HG02884 (cell line): ENCODE results near the gene VKORC1L1.
"Not testable (repeated sequence)": the region's sequence is repeated elsewhere in the genome, so short reads cannot be mapped to it uniquely, and the experiment has no call there.

Experiments used
- ATAC-seq: cut with Tn5 transposase; IDR thresholded peaks from one replicate; pipeline ENCODE4 v1.9.1; 2021; ENCODE audit warnings: mild to moderate bottlenecking, moderate library complexity; ENCODE audit not compliant: unreplicated experiment

The VKORC1L1 gene

DNA sequence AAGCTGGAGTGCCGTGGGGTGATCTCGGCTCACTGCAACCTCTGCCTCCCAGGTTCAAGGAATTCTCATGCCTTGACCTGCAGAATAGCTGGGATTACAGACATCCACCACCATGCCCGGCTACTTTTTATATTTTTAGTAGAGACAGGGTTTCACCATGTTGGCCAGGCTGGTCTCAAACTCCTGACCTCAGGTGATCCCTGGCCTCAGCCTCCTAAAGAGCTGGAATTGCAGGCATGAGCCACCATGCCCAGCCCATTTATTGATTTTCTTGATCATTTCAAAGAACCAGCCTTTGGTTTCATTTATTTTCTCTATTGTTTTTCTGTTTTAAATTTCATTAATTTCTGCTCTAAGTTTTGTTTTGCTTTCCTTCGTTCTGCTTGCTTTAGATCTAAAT is 58.8 kb downstream of the VKORC1L1 start:
- ATAC-seq, result no peak

DNA sequence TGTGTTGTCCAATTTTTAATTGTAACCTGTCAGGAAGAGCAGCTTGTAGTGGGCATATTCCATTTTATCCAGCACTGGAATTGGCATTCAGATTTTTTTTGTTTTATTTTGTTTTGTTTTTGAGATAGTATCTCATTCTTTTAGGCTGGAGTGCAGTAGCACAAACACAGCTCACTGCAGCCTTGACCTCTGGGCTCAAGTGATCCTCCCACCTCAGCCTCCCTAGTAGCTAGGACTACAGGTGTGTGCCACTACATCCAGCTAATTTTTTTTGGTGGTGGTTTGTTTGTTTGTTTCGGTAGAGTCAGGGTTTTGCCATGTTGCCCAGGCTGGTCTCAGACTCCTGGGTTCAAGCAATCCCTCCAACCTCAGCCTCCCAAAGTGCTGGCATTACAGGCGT is 64.4 kb downstream of the VKORC1L1 start:
- ATAC-seq, result no peak

DNA sequence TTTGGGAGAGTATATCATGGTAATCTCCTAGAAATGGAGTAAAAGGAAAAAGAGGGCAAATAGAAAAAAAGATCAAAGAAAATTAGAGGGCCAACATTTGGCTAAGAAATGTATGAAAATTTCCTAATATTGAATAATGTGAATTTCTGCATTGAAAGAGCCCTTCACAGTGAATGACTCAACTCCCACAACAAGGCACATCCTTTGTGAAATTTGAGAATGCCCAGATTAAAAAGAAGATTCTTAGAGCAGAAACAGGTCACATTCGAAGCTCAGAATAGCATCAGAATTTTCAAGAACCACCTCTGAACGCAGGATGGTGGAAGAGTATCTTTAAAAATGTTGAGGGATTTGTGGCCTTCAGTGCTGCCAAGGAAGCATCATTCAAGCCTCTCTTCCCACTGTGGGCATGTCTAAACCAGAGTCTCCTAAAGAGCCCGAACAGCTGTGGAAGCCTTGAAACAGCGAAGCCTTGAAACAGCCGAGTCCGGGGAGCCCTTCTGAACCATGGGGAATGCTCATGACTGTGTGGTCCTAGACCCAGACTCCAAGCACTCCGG is 65.5 kb downstream of the VKORC1L1 start:
- ATAC-seq, result no peak

DNA sequence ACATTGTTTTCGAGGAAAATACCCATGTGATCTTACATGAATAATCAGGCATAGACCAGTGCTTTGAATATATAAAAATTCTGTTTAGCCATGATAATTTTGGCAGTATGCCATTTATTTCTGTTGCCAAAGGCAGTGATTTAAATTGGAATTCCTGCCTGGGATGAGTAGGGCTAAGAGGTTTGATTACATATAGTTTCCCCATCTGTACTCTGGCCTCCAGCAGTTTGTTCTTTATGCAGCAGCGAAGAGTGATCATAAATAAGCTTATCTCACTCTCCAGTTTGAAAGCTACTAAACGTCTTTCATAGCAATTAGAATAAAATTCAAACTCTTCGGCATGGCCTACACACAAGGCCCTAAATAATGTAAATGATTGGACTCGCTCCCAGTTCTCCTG is 72.9 kb downstream of the VKORC1L1 start:
- ATAC-seq, result not testable (repeated sequence)

- no peak for ATAC-seq
Observed at GRCh38 chr7:65946904-65947303, 74.0 kb downstream of the VKORC1L1 start.

- ATAC-seq, result no peak
Observed at GRCh38 chr7:65951837-65952578, 79.1 kb downstream of the VKORC1L1 start.

DNA sequence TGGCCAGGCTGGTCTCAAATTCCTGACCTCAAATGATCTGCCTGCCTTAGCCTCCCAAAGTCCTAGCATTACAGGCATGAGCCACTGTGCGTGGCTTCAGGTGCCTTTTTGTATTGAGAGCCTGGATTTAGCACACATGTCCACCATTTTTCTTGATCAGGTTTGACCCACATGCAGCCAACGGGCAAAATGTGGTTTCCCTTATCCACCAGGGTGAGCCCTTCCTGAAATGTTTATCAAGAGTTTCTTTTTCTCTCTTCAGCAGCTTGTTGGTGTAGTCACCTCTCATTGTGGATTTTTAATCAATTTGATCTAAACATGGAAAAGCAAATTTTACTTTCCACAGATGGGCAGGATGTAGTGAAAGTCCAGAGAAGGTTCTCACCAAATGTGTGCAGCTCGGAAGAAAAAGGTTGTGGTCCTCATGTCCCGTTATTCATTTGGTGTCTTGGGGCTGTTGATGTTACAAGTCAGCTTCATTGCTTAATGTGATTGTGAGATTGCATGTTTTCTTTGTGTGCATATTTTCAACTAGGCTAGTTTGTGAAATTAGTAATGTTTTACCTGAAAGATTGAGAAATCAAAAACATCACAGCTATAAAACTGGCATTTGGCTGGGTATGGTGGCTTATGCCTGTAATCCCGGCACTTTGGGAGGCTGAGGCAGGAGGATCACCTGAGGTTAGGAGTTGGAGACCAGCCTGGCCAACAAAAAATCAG is 80.3 kb downstream of the VKORC1L1 start:
- ATAC-seq, result no peak

DNA sequence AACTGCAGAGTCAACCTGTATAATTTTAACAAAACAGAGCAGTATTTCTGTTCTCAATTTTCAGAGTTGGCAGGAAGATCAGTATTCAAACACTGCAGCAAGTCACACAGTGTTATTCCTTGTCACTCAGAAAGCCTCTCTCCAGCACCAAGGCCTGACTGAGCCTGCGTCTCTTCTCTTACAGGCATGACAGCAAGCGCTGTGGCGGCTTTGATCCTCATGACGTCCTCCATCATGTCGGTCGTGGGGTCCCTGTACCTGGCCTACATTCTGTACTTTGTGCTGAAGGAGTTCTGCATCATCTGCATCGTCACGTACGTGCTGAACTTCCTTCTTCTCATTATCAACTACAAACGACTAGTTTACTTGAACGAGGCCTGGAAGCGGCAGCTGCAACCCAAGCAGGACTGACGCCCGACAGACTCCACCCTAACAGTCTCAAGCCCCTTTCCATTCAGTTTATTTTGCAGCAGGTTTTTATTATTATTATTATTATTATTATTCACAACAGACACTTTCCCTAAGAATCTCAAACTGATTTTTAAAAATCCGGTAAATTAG is 81.1 kb downstream of the VKORC1L1 start:
- no peak for ATAC-seq

DNA sequence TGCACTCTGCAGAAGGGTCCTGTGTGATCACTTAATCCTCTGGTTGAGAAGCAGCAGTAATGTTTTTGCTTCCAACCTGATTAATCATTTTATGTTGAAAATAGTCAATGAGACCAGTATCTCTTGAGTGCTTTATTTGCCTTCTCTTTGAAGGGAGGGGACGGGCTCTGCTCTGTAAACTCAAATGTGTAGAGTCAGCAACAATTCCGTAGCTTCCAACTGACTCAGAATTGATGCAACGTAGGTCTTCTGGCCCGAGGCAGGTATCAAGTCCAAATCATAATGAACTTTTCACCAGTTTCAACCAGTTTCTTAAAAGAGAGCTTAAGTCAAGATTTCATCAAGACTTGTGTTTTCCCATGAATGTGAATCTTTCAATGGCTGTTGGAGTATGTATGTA is 82.8 kb downstream of the VKORC1L1 start:
- ATAC-seq, result no peak

DNA sequence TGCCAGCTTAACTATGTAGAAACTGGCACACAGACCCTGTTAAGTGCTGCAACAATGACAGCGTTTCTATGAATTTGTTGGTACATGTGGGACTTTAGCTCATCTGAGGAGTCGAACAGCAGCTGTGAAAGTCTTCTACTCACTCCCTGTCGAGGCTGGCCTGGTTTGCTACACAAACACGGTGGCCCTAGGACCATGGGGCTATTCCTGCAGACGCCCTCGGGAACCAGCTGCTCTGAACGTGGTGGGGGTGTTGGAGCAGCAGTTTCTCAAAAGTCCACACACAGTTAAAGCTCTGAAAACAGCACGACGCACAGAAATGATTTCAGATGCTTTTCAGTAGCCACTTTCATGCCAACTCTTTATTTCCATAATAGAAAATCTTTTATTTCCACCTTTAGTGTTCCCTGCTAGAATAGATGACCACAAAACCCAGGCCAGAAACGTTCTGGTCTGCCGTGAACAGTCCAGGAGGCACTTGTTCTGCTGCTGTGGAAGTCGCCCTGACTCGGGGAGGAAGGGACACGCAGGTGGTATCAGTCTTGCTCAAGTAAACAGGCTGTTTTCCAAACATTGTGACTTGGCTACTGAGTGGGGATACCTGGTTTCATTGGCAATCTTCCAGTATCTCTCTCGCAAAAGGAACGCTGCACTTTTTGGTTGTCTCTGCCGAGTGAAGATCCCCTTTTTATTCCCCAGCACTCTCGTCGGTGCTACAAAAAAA is 87.6 kb downstream of the VKORC1L1 start:
- no peak for ATAC-seq

DNA sequence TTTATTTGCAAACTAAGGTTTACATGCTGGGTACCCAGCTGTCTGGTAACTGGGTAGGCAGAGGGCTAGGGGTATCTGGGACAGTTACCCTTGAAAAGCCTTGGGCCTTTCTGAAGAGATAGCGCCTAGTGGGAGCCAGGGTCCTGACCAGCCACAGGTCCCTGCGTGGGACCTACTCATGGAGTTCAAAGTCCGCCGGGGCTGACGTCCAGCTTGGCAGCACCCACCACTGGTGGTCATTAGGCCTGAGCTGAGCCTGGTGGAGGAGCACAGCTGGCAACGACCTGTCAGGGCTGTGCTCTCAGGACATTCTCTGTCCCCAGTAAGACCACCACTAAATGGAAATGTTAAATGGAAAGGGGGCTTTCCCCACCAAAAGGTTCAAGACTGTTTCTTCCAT is 89.2 kb downstream of the VKORC1L1 start:
- no peak for ATAC-seq

DNA sequence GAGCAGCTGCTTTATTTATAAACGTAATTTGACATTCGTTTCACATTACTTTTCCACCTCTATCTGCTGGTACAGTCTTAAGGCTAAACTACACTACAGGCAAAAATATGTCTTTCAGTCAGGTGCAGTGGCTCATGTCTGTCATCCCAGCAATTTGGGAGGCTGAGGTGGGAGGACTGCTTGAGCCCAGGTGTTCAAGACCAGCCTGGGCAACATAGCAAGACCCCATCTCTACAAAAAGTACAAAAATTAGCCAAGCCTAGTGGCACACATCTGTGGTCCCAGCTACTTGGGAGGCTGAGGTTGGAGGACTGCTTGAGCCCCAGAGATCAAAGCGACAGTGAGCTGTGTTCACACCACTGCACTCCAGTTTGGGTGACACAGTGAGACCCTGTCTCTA is 91.8 kb downstream of the VKORC1L1 start:
- ATAC-seq, result not testable (repeated sequence)

DNA sequence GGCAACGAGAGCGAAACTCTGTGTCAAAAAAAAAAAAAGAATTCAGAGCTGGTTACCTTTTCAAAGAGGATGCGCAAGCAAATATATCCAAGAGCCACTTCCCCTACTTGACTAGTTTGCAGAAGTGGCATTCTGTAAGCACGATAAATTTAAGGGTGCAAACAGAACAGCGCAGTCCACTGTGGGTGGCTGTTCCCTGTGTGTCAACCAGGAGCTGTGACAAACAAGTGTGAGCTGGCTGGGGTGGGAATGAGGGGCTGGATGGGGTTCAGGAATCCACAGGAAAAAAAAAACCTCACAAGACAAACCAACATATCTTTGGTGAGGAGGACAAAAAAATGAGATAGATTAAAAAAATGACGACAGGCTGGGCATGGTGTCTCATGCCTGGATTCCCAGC is 93.3 kb downstream of the VKORC1L1 start:
- ATAC-seq, result no peak

- ATAC-seq, result no peak
Observed at GRCh38 chr7:65967361-65968155, 94.7 kb downstream of the VKORC1L1 start.

GRCh38 chr7:65968256-65969185 is 95.6 kb downstream of the VKORC1L1 start:
- ATAC-seq, result no peak

GRCh38 chr7:65971021-65971420 is 98.1 kb downstream of the VKORC1L1 start:
- no peak for ATAC-seq

DNA sequence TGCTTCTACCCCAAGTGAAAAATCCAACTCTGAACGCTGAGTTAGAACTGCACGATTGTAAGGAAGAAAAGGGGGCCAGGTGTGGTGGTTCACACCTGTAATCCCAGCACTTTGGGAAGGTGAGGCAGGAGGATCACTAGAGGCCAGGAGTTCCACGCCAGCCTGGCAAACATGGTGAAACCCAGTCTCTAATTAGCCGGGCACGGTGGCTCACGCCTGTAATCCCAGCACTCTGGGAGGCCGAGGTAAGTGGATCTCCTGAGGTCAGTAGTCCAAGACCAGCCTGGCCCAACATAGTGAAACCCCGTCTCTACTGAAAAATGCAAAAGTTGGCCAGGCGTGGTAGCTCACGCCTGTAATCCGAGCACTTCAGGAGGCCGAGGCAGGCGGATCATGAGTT is 100.1 kb downstream of the VKORC1L1 start:
- ATAC-seq, result no peak

DNA sequence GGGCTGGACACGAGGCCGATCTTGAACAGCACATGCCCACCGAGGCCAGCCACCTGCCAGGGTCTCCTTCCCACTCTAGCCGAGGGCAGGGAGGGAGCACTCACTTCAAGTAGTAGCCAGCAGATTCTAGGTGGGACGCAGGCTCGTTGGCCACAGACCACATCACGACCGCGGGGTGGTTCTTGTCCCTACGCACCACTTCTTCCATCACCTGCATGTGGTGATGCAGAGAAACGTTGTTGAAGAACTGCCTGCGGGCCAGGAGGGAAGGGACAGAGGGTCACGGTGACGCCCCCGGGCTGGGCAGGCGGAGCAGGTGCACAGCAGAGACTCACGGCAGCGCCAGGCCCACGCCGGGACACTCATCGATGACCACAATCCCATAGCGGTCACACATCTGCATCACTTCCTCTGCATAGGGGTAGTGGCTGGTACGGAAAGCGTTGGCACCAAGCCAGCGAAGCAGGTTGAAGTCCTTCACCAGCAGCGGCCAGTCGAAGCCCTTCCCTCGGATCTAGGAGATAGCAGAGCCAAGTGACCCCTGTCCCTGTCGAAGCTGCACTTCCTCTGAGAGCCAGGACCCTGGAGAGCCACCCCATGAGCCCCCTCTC is 101.4 kb downstream of the VKORC1L1 start:
- no peak for ATAC-seq

GRCh38 chr7:65974876-65975275 is 102.0 kb downstream of the VKORC1L1 start:
- no peak for ATAC-seq
